HEK293 (cell line): ENCODE data around the gene TMEM203.

Source experiments
- CTCF ChIA-PET: fragments of 350-600 bp; formaldehyde crosslinking; extraction: SDS; loops from one replicate; lab custom pipeline; 2021; ENCODE audit warnings: antibody characterized with exemption; lab: Yijun Ruan, JAX
- POLR2A ChIA-PET: fragments of 300-600 bp; formaldehyde crosslinking; extraction: SDS; loops from one replicate; lab custom pipeline; 2020; ENCODE audit warnings: antibody characterized with exemption, inconsistent platforms; lab: Yijun Ruan, JAX
- H3K27ac ChIP-seq: fragments of 200-500 bp; sonication (Bioruptor generic); 2 replicates; pipeline ENCODE4 v1.5.1; 2014; ENCODE audit warnings: low read depth, low read length, control low read depth, inconsistent platforms; ENCODE audit errors: extremely low read depth
- H3K36me3 ChIP-seq, 2 experiments: fragments of 200-500 bp in 1 of 2; sonication (Bioruptor generic) in 1 of 2; 1 replicate in 1 of 2; 2 replicates in 1 of 2; pipeline ENCODE4 v1.5.1; 2014 to 2017; ENCODE audit warnings: inconsistent platforms in 2 of 2, low read length in 2 of 2; ENCODE audit not compliant: control insufficient read depth in 2 of 2, insufficient read depth in 1 of 2
- H3K4me1 ChIP-seq: fragments of 200-500 bp; sonication (Bioruptor generic); 2 replicates; pipeline ENCODE4 v1.5.1; 2014; ENCODE audit warnings: mild to moderate bottlenecking, low read length, inconsistent platforms; ENCODE audit not compliant: control insufficient read depth, insufficient read depth
- H3K4me3 ChIP-seq: 2 replicates; pipeline ENCODE4 v1.5.1; 2011; ENCODE audit warnings: low read depth, mild to moderate bottlenecking, control low read depth, low read length, moderate library complexity
- H3K9me3 ChIP-seq: fragments of 200-500 bp; sonication (Bioruptor generic); 2 replicates; pipeline ENCODE4 v1.5.1; 2014; ENCODE audit warnings: low read depth, low read length, inconsistent platforms; ENCODE audit not compliant: control insufficient read depth, insufficient read depth
- EGR2 ChIP-seq: fragments of 450-650 bp; formaldehyde crosslinking; IDR thresholded peaks from 2 replicates; pipeline ENCODE4 v1.5.1; 2016; ENCODE audit warnings: low read depth, missing biosample characterization, missing genetic modification characterization
- IKZF3 ChIP-seq: fragments of 450-650 bp; IDR thresholded peaks from 2 replicates; pipeline ENCODE4 v1.5.0; 2018; ENCODE audit warnings: missing biosample characterization, mild to moderate bottlenecking, missing genetic modification characterization, moderate library complexity
- REPIN1 ChIP-seq: fragments of 450-650 bp; formaldehyde crosslinking; IDR thresholded peaks from 2 replicates; pipeline ENCODE4 v1.5.1; 2017; ENCODE audit warnings: missing biosample characterization, missing genetic modification characterization, low read depth
- WT1 ChIP-seq: fragments of 450-650 bp; formaldehyde crosslinking; IDR thresholded peaks from 2 replicates; pipeline ENCODE4 v1.5.1; 2016; ENCODE audit warnings: missing biosample characterization, missing genetic modification characterization
- ZBTB48 ChIP-seq: fragments of 450-650 bp; formaldehyde crosslinking; IDR thresholded peaks from 2 replicates; pipeline ENCODE4 v1.5.1; 2016; ENCODE audit warnings: missing biosample characterization, missing genetic modification characterization
- ZBTB8A ChIP-seq: fragments of 450-650 bp; formaldehyde crosslinking; IDR thresholded peaks from 2 replicates; pipeline ENCODE4 v1.5.1; 2016; ENCODE audit warnings: missing biosample characterization, missing genetic modification characterization
- ZNF2 ChIP-seq: fragments of 450-650 bp; formaldehyde crosslinking; IDR thresholded peaks from 2 replicates; pipeline ENCODE4 v1.5.1; 2016; ENCODE audit warnings: missing biosample characterization, missing genetic modification characterization
- ZNF221 ChIP-seq: fragments of 450-650 bp; formaldehyde crosslinking; IDR thresholded peaks from 2 replicates; pipeline ENCODE4 v1.5.1; 2017; ENCODE audit warnings: missing biosample characterization, missing genetic modification characterization, borderline replicate concordance
- ZNF223 ChIP-seq: fragments of 450-650 bp; formaldehyde crosslinking; IDR thresholded peaks from 2 replicates; pipeline ENCODE4 v1.5.1; 2016; ENCODE audit warnings: missing biosample characterization, missing genetic modification characterization
- ZNF248 ChIP-seq: fragments of 450-650 bp; formaldehyde crosslinking; IDR thresholded peaks from 2 replicates; pipeline ENCODE4 v1.5.1; 2017; ENCODE audit warnings: missing biosample characterization, missing genetic modification characterization
- ZNF37A ChIP-seq: fragments of 450-650 bp; IDR thresholded peaks from 2 replicates; pipeline ENCODE4 v1.5.1; 2018; ENCODE audit warnings: missing biosample characterization, missing genetic modification characterization
- ZNF501 ChIP-seq: fragments of 450-650 bp; formaldehyde crosslinking; IDR thresholded peaks from 2 replicates; pipeline ENCODE4 v1.5.1; 2016; ENCODE audit warnings: missing biosample characterization, missing genetic modification characterization
- ZNF530 ChIP-seq: fragments of 450-650 bp; formaldehyde crosslinking; IDR thresholded peaks from 2 replicates; pipeline ENCODE4 v1.5.1; 2016; ENCODE audit warnings: low read depth, missing biosample characterization, missing genetic modification characterization
- ZNF558 ChIP-seq: fragments of 450-650 bp; formaldehyde crosslinking; IDR thresholded peaks from 2 replicates; pipeline ENCODE4 v1.5.1; 2016; ENCODE audit warnings: missing biosample characterization, missing genetic modification characterization
- ZNF585B ChIP-seq: fragments of 450-650 bp; formaldehyde crosslinking; IDR thresholded peaks from 2 replicates; pipeline ENCODE4 v1.5.1; 2016; ENCODE audit warnings: missing biosample characterization, missing genetic modification characterization
- ZNF596 ChIP-seq: fragments of 450-650 bp; IDR thresholded peaks from 2 replicates; pipeline ENCODE4 v1.5.0; 2018; ENCODE audit warnings: missing biosample characterization, mild to moderate bottlenecking, missing genetic modification characterization, moderate library complexity
- ZNF621 ChIP-seq: fragments of 450-650 bp; formaldehyde crosslinking; IDR thresholded peaks from 2 replicates; pipeline ENCODE4 v1.5.1; 2017; ENCODE audit warnings: missing biosample characterization, missing genetic modification characterization
- ZNF76 ChIP-seq: fragments of 450-650 bp; formaldehyde crosslinking; IDR thresholded peaks from 2 replicates; pipeline ENCODE4; 2016; ENCODE audit warnings: low read depth, missing biosample characterization, missing genetic modification characterization, borderline replicate concordance
- TF ChIP-seq, protein P1 (sequence below): fragments of 450-650 bp; formaldehyde crosslinking; IDR thresholded peaks from 2 replicates; pipeline ENCODE4 v1.5.1; 2016; ENCODE audit warnings: missing biosample characterization, missing genetic modification characterization
- TF ChIP-seq, protein P2 (sequence below): fragments of 450-650 bp; formaldehyde crosslinking; IDR thresholded peaks from 2 replicates; pipeline ENCODE4 v1.5.1; 2017; ENCODE audit warnings: missing biosample characterization, missing genetic modification characterization
- TF ChIP-seq, protein P3 (sequence below): fragments of 450-650 bp; formaldehyde crosslinking; IDR thresholded peaks from 2 replicates; pipeline ENCODE4 v1.5.1; 2016; ENCODE audit warnings: missing biosample characterization, missing genetic modification characterization
- TF ChIP-seq, protein P4 (sequence below): fragments of 450-650 bp; formaldehyde crosslinking; IDR thresholded peaks from 2 replicates; pipeline ENCODE4 v1.5.1; 2016; ENCODE audit warnings: missing biosample characterization, missing genetic modification characterization, borderline replicate concordance

The TMEM203 gene

DNA sequence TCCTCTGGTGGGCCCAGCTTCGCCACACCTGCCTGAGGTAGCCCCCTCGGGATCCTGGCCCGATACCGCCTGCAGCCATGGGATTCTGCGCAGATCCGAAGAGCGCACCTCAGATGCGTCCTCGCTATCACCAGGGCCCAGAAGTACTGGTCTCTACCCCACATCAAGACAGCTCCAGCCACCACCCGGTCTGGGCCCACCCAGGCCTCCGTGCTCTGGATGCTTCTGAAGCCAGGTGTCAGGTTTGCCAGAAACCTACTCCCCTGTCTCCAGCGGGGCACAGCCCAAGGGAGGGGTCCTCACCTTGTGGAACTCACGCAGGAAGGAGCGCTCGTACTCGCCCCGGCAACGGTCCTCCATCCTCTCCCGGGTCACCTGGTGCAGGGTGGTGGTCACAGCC, 19.5 kb downstream of the TMEM203 start:
- CTCF ChIA-PET = interaction anchor here (3.5 kb wide), 1 partner anchor 50 kb away, joined by 16 read pairs; no protein-coding TSS in a partner anchor
- Histone ChIP-seq H3K36me3 (peaks cover 0 to 74% of the 10 kb centered on the region in 2 experiments; a peak in 1 of 3 replicates), H3K4me1 (peaks cover 11% of the 10 kb centered on the region), H3K9me3 (no peaks in the 10 kb centered on the region), H3K4me3 (no peak overlapping the region), H3K27ac (no peak overlapping the region)
- POLR2A ChIA-PET = no interaction called here
- TF ChIP-seq ZNF530 (no peak), ZNF248 (no peak), ZNF501 (no peak), REPIN1 (no peak), ZNF221 (tag by site-specific recombination) (no peak), ZBTB48 (tag by site-specific recombination) (no peak), EGR2 (tag by site-specific recombination) (no peak), WT1 (tag by site-specific recombination) (no peak)
- TF ChIP-seq, protein P1, sequence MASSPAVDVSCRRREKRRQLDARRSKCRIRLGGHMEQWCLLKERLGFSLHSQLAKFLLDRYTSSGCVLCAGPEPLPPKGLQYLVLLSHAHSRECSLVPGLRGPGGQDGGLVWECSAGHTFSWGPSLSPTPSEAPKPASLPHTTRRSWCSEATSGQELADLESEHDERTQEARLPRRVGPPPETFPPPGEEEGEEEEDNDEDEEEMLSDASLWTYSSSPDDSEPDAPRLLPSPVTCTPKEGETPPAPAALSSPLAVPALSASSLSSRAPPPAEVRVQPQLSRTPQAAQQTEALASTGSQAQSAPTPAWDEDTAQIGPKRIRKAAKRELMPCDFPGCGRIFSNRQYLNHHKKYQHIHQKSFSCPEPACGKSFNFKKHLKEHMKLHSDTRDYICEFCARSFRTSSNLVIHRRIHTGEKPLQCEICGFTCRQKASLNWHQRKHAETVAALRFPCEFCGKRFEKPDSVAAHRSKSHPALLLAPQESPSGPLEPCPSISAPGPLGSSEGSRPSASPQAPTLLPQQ = no peak

DNA sequence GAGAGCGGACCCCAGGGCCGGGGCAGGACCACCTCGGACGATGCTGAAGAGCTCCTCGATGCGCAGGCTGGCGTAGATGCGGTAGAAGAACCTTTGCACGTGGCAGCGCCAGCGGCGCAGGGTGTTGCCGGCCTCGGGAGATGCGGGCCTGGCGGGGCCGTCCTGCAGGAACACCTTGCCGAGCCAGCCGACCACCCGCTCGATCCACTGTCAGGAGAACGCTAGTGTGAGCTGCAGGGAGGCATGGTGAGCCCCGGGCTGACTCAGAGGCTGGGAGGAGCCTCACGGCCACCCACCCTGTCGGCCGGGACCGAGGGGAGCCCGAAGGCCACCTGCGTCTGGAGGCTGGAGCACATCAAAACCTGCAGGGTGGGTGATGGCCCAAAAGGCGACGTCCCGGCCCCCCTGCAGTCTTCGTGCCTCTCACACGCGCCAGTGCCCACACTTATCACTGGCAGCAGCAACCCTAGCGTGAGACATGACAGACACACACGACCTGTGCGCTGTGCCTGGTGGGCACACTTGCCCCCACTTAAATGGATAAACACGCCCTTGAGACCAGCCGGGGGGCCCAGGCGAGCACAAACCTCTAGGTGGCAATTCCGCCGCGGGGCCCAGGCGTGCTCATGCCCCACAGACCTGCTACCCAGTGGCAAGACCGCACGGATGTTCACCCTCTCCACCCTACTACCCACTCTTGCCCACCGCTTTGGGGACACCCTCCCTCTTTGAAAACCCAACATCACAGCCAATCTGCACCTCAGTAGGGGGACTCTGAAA, 20.4 kb downstream of the TMEM203 start:
- H3K27ac ChIP-seq = no peak overlapping the region
- H3K4me3 ChIP-seq = no peak overlapping the region
- POLR2A ChIA-PET = interaction anchor here (0.8 kb wide), 1 partner anchor 9 kb away, joined by 3 read pairs; no protein-coding TSS in a partner anchor
- CTCF ChIA-PET = no interaction called here
- TF ChIP-seq WT1 (tag by site-specific recombination) (no peak), ZBTB8A (tag by site-specific recombination) (no peak), ZNF558 (no peak), ZNF76 (tag by site-specific recombination) (no peak), EGR2 (tag by site-specific recombination) (no peak), ZNF37A (no peak)
- TF ChIP-seq, protein P2, sequence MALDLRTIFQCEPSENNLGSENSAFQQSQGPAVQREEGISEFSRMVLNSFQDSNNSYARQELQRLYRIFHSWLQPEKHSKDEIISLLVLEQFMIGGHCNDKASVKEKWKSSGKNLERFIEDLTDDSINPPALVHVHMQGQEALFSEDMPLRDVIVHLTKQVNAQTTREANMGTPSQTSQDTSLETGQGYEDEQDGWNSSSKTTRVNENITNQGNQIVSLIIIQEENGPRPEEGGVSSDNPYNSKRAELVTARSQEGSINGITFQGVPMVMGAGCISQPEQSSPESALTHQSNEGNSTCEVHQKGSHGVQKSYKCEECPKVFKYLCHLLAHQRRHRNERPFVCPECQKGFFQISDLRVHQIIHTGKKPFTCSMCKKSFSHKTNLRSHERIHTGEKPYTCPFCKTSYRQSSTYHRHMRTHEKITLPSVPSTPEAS = no peak
- H3K4me1 ChIP-seq = peaks cover 11% of the 10 kb centered on the region
- H3K9me3 ChIP-seq = no peaks in the 10 kb centered on the region
- H3K36me3 ChIP-seq = peaks cover 0 to 74% of the 10 kb centered on the region in 2 experiments; a peak in 1 of 3 replicates

DNA sequence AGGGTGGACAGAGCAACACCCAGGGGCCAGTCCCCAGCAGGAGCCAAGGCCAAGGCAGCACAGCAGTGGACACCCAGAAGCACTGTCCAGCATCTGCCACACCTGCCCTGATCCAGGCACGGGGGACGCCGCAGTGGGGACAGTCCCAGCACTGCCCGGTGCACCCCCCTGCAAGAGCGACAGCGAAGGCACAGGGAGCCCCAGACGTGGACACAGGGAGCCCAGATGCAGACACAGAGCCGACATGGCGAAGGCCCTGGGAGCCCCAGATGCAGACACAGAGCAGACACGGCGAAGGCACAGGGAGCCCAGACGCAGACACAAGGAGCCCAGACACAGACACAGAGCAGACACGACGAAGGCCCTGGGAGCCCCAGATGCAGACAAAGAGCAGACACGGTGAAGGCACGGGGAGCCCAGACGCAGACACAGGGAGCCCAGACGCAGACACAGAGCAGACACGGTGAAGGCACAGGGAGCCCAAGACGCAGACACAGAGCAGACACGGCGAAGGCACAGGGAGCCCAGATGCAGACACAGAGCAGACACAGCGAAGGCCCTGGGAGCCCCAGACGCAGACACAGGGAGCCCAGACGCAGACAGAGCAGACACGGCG, 21.4 kb downstream of the TMEM203 start:
- H3K27ac ChIP-seq = no peak overlapping the region
- TF ChIP-seq ZNF2 (no peak), ZNF621 (no peak), IKZF3 (tag by site-specific recombination) (no peak), ZNF585B (tag by site-specific recombination) (no peak), ZNF223 (tag by site-specific recombination) (no peak), ZNF37A (no peak), ZNF596 (no peak)
- TF ChIP-seq, protein P3, sequence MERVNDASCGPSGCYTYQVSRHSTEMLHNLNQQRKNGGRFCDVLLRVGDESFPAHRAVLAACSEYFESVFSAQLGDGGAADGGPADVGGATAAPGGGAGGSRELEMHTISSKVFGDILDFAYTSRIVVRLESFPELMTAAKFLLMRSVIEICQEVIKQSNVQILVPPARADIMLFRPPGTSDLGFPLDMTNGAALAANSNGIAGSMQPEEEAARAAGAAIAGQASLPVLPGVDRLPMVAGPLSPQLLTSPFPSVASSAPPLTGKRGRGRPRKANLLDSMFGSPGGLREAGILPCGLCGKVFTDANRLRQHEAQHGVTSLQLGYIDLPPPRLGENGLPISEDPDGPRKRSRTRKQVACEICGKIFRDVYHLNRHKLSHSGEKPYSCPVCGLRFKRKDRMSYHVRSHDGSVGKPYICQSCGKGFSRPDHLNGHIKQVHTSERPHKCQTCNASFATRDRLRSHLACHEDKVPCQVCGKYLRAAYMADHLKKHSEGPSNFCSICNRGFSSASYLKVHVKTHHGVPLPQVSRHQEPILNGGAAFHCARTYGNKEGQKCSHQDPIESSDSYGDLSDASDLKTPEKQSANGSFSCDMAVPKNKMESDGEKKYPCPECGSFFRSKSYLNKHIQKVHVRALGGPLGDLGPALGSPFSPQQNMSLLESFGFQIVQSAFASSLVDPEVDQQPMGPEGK (tag by site-specific recombination) = no peak
- TF ChIP-seq, protein P2 = no peak
- TF ChIP-seq, protein P4, sequence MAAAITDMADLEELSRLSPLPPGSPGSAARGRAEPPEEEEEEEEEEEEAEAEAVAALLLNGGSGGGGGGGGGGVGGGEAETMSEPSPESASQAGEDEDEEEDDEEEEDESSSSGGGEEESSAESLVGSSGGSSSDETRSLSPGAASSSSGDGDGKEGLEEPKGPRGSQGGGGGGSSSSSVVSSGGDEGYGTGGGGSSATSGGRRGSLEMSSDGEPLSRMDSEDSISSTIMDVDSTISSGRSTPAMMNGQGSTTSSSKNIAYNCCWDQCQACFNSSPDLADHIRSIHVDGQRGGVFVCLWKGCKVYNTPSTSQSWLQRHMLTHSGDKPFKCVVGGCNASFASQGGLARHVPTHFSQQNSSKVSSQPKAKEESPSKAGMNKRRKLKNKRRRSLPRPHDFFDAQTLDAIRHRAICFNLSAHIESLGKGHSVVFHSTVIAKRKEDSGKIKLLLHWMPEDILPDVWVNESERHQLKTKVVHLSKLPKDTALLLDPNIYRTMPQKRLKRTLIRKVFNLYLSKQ (tag by site-specific recombination) = no peak

More for the DNA sequence above, 21.4 kb downstream of the TMEM203 start:
- H3K4me1 ChIP-seq = peaks cover 8% of the 10 kb centered on the region
- no peaks in the 10 kb centered on the region for H3K9me3 ChIP-seq
- ChIA-PET POLR2A (no interaction called here), CTCF (no interaction called here)
- no peak overlapping the region for H3K4me3 ChIP-seq
- peaks cover 0 to 80% of the 10 kb centered on the region in 2 experiments; a peak in 2 of 3 replicates for H3K36me3 ChIP-seq
